DND-41 (cell line): Measurements from ENCODE around the gene MVB12B.

ENCODE experiments used
- ATAC-seq: fragments of 200-7000 bp; cut with Tn5 transposase; 3 replicates; pipeline ENCODE4 v1.9.1; 2021; ENCODE audit warnings: low read depth; ENCODE audit not compliant: insufficient read depth
- DNase-seq: peaks from one replicate; pipeline ENCODE4 v3.0.0-alpha.2; 2020
- H2AFZ ChIP-seq: 2 replicates; pipeline ENCODE4 v1.6.0; 2012; ENCODE audit warnings: low read depth, low read length
- H3K27ac ChIP-seq: 2 replicates; pipeline ENCODE4 v1.5.1; 2012; ENCODE audit warnings: low read length, inconsistent platforms
- H3K27me3 ChIP-seq: fragments of 200-600 bp; sonication (generic); 2 replicates; pipeline ENCODE4 v1.6.0; 2012; ENCODE audit warnings: low read length, mild to moderate bottlenecking, inconsistent platforms; ENCODE audit not compliant: insufficient read depth, poor library complexity
- H3K36me3 ChIP-seq: 2 replicates; pipeline ENCODE4 v1.5.1; 2012; ENCODE audit warnings: low read length, inconsistent platforms; ENCODE audit not compliant: insufficient read depth
- H3K4me1 ChIP-seq: 2 replicates; pipeline ENCODE4 v1.5.1; 2012; ENCODE audit warnings: mild to moderate bottlenecking, low read length; ENCODE audit not compliant: insufficient read depth
- H3K4me2 ChIP-seq: 2 replicates; pipeline ENCODE4 v1.6.0; 2012; ENCODE audit warnings: mild to moderate bottlenecking, moderate library complexity, low read length, inconsistent platforms; ENCODE audit not compliant: insufficient read depth
- H3K4me3 ChIP-seq, 2 experiments: fragments of 200-600 bp in 1 of 2; shearing (Covaris generic) in 1 of 2; 2 replicates each; pipeline ENCODE4 v1.5.1; 2012 to 2016; ENCODE audit warnings: inconsistent platforms in 2 of 2, low read length in 2 of 2, mild to moderate bottlenecking in 2 of 2, low read depth in 1 of 2, moderate library complexity in 1 of 2
- H3K79me2 ChIP-seq: 2 replicates; pipeline ENCODE4 v1.6.0; 2012; ENCODE audit warnings: low read length, inconsistent platforms; ENCODE audit not compliant: insufficient read depth
- H3K9ac ChIP-seq: 2 replicates; pipeline ENCODE4 v1.6.0; 2012; ENCODE audit warnings: low read depth, mild to moderate bottlenecking, inconsistent platforms, low read length, moderate library complexity
- H3K9me3 ChIP-seq: 2 replicates; pipeline ENCODE4 v1.5.1; 2012; ENCODE audit warnings: low read length, moderate library complexity, mild to moderate bottlenecking, inconsistent platforms; ENCODE audit not compliant: insufficient read depth, severe bottlenecking
- H4K20me1 ChIP-seq: 2 replicates; pipeline ENCODE4 v1.6.0; 2012; ENCODE audit warnings: low read length; ENCODE audit not compliant: insufficient read depth
- EZH2 ChIP-seq: IDR thresholded peaks from 3 replicates; pipeline ENCODE4 v1.6.1; 2012; ENCODE audit warnings: borderline replicate concordance, low read depth, mild to moderate bottlenecking, moderate library complexity, low read length, inconsistent platforms; ENCODE audit not compliant: severe bottlenecking
- TF ChIP-seq, protein P1 (sequence below): IDR thresholded peaks from 2 replicates; pipeline ENCODE4 v1.5.1; 2012; ENCODE audit warnings: borderline replicate concordance, low read length, moderate library complexity, mild to moderate bottlenecking; ENCODE audit not compliant: poor library complexity, severe bottlenecking; ENCODE audit errors: extremely low read depth

Gene MVB12B

GRCh38 chr9:126521551-126521950 is 194.9 kb downstream of the MVB12B start:
- Histone ChIP-seq H3K27ac (no peak overlapping the region), H3K4me2 (no peak overlapping the region), H3K4me1 (peaks cover 14% of the 10 kb centered on the region; the same call in 1 of the 2 replicates), H3K4me3 (no peak overlapping the region), H3K36me3 (no peaks in the 10 kb centered on the region), H3K79me2 (no peaks in the 10 kb centered on the region), H3K9me3 (no peaks in the 10 kb centered on the region), H3K27me3 (peaks cover 39% of the 10 kb centered on the region), H4K20me1 (peaks cover 9% of the 10 kb centered on the region; the same call in 1 of the 2 replicates), H2AFZ (no peak overlapping the region), H3K9ac (no peak overlapping the region)
- no peak for DNase-seq
- TF ChIP-seq, protein P1, sequence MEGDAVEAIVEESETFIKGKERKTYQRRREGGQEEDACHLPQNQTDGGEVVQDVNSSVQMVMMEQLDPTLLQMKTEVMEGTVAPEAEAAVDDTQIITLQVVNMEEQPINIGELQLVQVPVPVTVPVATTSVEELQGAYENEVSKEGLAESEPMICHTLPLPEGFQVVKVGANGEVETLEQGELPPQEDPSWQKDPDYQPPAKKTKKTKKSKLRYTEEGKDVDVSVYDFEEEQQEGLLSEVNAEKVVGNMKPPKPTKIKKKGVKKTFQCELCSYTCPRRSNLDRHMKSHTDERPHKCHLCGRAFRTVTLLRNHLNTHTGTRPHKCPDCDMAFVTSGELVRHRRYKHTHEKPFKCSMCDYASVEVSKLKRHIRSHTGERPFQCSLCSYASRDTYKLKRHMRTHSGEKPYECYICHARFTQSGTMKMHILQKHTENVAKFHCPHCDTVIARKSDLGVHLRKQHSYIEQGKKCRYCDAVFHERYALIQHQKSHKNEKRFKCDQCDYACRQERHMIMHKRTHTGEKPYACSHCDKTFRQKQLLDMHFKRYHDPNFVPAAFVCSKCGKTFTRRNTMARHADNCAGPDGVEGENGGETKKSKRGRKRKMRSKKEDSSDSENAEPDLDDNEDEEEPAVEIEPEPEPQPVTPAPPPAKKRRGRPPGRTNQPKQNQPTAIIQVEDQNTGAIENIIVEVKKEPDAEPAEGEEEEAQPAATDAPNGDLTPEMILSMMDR, result no peak
- TF ChIP-seq EZH2, result no peak
- no peak for ATAC-seq

- Histone ChIP-seq H2AFZ (no peak overlapping the region), H3K4me1 (peaks cover 9% of the 10 kb centered on the region; the same call in 1 of the 2 replicates), H3K9ac (no peak overlapping the region), H3K9me3 (no peaks in the 10 kb centered on the region), H3K36me3 (no peaks in the 10 kb centered on the region), H3K27ac (no peak overlapping the region), H3K79me2 (no peaks in the 10 kb centered on the region), H3K4me3 (no peak overlapping the region), H4K20me1 (peaks cover 9% of the 10 kb centered on the region; the same call in 1 of the 2 replicates), H3K27me3 (peaks cover 33% of the 10 kb centered on the region), H3K4me2 (no peak overlapping the region)
- TF ChIP-seq, protein P1, result no peak
- TF ChIP-seq EZH2, result no peak
- ATAC-seq (no peak), DNase-seq (no peak)
These were observed 195.5 kb downstream of the MVB12B start for GRCh38 chr9:126521976-126522590.

DNA sequence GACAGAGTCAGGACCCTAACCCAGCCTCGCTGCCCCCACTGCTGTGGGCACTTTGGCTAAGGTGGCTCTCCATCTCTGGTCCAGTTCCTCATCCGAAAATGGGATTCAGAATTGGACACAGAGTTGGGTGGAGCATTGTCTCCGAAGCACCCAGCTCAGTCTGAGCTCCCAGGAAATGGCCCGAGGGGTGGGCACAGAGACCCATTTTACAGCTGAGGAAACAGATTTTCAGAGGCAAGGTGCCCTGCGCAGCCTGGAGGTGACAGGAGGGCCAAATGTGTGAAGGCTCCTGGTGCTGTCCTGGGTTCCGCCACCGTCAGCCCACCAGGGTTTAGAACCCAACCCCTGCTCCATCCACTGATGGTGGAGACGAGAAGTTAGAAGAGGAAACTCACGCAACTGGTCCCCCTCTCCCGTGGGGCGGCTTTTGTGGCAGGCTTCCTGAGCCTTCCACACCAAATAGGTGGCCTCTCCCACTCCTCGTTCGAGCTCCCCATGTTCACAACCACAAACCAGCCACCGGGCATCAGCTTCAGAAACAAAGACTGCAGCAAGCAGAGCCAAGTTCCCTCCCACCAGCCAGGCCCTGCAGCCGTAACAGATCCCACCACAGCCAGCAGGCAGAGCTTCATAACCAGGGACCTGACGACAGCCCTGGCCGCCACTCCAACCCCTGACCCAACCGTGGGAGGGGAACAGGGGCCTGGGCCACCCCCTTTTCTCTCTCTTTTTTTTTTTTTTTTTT is 196.2 kb downstream of the MVB12B start:
- H3K9me3 ChIP-seq, result no peaks in the 10 kb centered on the region
- H3K27ac ChIP-seq, result no peak overlapping the region
- no peak overlapping the region for H3K9ac ChIP-seq
- no peak for ATAC-seq
- peaks cover 2% of the 10 kb centered on the region; the same call in 1 of the 2 replicates for H3K4me1 ChIP-seq
- TF ChIP-seq EZH2, result no peak
- TF ChIP-seq, protein P1, result no peak
- H2AFZ ChIP-seq, result no peak overlapping the region
- peaks cover 9% of the 10 kb centered on the region; the same call in 1 of the 2 replicates for H4K20me1 ChIP-seq
- H3K4me2 ChIP-seq, result no peak overlapping the region
- no peaks in the 10 kb centered on the region for H3K36me3 ChIP-seq
- H3K4me3 ChIP-seq, result no peak overlapping the region
- DNase-seq, result no peak
- peaks cover 26% of the 10 kb centered on the region for H3K27me3 ChIP-seq
- no peaks in the 10 kb centered on the region for H3K79me2 ChIP-seq
